Stimulated activated CD8-positive, alpha-beta memory T cell treated with anti-CD3 and anti-CD28 coated beads, Interleukin-2, amount 100 ng/mL, for 48 hours (primary cell): Measurements from ENCODE around the gene HTR5A.

Experiments
- DNase-seq, 2 donors: peaks; one replicate each; pipeline ENCODE4 v3.0.0-alpha.2; 2020; ENCODE audit warnings: low read depth in 2 of 2

Gene HTR5A

DNA sequence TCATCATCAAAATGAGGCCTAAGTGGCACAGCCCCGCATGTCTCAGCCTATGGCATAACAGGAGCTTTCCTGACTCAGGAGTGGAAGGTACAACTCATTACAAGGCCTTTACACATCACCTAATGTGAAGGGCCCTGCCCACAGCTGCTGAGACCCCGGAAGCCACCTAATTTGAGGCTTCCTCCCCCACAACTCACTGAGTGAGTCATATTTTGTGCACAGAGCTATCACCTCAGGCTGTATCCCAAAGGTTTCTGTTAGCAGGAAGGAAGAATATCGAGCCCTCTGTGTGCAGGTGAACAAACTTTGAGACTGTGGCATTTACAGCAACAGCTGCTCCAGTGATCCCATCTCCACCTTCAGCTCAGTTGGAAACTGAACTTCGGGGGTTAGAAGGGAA lies 20.6 kb downstream of the HTR5A start:
- DNase-seq = peak; percentile 7 to 9

DNA sequence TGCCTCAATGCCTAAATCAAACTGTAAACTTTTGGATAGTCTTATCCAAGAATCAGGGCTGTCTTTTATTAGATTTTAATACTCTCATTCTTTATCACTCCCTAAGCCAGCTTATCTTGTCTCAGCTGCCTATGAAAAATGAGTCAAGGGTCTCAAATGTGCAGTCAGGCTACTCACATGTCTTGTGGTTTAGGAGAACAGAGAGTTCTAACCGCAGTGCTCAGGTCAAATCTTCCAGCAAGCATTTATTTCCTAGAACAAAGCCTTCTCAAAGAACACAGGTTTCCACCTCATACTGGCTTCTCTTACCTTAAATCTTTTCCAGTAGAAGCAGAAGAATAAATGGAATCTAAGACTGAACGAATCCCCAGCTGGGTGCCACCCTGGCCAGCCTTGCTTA lies 23.5 kb downstream of the HTR5A start:
- no peak for DNase-seq

GRCh38 chr7:155094636-155095135 lies 24.6 kb downstream of the HTR5A start:
- DNase-seq = no peak

GRCh38 chr7:155097338-155097737 lies 27.2 kb downstream of the HTR5A start:
- DNase-seq = no peak

DNA sequence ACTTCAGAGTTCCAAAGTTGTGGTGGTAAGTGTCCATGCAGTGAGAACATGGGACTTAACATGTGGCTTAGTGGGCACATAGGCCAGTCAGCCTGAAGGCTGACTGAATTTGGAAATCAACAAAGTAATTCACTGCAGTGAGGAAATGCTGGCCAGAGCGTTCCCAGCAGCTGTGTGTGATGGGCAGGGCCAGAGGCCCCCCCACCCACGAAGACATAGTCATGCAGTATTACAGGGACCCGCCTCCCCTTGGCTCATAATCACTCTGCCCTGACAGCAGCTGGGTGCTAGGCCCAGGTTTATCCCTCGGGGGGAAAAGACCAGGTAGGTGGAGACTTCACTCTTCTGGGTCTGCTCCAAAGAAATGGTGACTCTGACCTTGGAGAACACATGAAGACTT lies 33.7 kb downstream of the HTR5A start:
- DNase-seq = no peak

GRCh38 chr7:155104913-155105312 lies 34.8 kb downstream of the HTR5A start:
- no peak for DNase-seq

GRCh38 chr7:155106356-155106755 lies 36.2 kb downstream of the HTR5A start:
- DNase-seq = no peak

DNA sequence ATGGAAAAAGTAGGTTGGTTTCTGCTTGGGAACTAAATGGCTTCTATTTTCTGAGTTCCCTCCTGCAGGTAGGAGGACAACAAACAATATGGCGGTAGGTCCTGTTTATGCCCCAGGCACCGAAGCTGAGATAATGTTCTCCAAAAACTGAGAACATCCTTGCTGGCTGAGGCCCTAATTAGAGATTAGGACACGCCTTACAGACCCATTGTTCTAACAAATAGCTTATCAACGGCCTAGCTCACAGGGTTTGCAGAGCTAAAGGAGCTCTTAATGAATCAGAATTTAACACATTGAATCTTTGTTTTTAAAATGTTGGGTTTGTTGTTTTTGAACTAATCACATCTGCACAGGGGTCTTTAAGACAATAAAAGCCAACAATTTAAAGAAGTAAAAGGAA lies 37.0 kb downstream of the HTR5A start:
- no peak for DNase-seq

- DNase-seq = no peak
These were observed 38.2 kb downstream of the HTR5A start for GRCh38 chr7:155108144-155108901.

GRCh38 chr7:155109121-155109520 lies 39.0 kb downstream of the HTR5A start:
- no peak for DNase-seq

DNA sequence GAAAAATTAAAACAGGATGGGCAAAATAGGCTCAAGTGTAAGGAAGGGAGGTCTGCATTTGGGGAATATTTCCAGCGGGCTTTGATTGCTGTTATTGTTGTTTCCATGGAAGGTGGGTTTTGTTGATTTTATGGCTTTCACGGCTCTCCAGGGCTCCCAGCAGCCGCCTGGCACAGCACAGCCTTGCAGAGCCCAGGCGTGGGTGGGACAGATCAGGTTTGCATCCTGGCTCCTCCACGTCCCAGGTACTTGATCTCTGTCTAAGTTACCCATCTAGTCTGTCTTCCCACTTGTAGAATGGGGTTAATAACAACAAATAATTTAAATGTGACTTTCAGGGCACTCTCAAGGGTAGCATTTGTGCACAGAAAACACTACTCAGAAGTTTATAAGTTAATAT lies 45.2 kb downstream of the HTR5A start:
- no peak for DNase-seq

DNA sequence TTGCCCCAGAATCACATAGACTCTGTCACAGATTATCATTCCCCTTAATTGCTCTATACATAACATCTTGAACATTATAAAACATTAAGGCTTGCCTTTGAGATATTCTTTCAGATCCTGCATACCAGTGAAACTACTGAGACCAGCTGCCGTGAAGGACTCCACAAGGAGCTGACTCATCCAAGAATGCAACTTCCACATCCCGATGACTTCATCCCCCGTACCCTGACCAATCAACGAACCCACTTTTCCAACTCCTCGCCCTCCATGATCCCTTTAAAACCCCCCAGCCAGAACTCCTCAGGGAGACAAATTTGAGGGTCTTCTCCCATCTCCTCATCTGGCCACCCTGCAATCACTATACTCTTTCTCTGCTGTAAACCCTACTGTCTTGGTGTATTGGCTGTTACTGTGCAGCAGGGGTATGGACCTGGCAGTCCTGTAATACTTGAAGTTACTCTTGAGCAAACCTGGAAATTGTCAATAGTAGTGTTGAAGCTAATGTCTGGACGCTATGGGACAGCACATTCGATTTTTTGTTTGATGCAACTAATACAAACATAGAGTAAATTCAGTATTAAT lies 49.8 kb downstream of the HTR5A start:
- DNase-seq = no peak

GRCh38 chr7:155120460-155120859 lies 50.3 kb downstream of the HTR5A start:
- no peak for DNase-seq

DNA sequence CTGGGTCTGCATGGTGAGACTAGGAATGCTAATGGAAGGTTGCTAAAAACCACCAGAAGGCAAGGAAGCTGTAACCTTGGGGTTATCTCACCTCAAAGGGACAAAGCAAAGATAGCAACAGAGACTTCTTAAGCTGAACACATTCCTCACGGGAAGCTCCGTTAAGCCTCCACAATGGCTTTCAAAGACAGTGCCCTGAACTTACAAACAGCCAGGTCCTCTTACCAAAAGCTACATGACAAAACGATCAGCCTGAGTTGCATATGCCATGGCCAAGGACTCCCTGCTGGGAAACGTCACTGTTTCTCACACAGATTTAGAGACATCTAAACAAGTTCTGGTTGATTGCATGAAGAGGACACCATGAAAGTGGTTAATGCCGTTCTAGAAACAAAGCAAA lies 52.7 kb downstream of the HTR5A start:
- no peak for DNase-seq

DNA sequence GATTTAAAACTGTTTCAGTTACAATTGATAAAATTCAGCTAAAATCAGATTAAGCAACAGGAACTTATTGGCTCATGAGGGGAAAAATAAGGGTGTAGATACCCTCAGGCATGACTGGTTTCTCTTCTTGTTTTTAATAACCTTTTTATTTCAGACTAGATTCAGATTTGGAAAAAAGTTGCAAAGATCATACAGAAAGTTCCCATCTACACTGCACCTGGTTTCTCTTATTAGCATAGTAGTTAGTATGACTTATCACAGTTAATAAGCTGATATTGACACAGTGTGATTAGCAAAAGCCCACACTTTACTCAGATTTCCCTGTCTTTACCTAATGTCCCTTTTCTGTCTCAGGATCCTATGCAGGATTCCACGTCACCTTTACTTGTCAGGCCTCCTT lies 53.3 kb downstream of the HTR5A start:
- DNase-seq = no peak

DNA sequence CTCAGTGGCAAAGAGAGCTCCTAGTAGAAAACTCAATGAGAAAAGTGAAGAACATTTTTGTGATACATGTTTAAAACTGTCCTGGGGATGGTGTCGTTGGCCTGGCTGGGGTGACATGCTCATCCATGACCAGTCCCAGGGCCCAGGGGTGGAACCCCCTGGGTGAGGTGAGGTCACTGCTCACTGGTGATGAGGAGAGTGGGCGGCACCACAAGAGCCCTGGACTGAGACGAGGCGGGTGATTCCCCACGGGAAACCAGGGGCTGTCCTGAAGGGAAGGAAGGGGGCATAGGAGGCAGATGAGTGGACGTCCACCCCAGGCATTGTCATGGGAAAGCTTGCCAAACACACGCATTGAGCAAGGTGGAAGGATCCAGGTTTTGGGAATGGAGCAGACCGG lies 54.6 kb downstream of the HTR5A start:
- no peak for DNase-seq

- DNase-seq = no peak
These were observed 59.1 kb downstream of the HTR5A start for GRCh38 chr7:155129186-155129585.

DNA sequence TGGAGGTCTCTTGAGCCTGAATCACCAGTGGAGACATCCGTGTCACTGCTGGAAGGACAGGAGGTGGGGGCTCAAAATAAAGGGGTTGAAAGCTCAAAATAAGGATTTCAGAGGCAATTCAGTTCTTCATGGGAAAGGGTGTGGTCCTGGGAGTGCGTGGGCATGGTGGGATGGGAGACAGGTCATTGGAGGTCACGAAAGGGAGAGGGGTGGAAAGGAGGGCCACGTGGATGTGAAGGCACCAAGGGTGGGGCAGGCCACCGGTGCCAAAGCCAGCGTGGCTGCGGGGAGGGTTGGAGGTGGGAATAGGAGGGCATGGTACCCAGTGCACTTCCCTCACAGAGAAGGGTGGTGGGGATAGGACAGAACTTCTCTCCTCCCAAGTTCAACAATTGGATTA lies 59.7 kb downstream of the HTR5A start:
- no peak for DNase-seq

GRCh38 chr7:155130493-155130892 lies 60.4 kb downstream of the HTR5A start:
- no peak for DNase-seq

- DNase-seq = no peak
These were observed 61.0 kb downstream of the HTR5A start for GRCh38 chr7:155131090-155131489.

- DNase-seq = no peak
These were observed 62.3 kb downstream of the HTR5A start for GRCh38 chr7:155132431-155132830.

- no peak for DNase-seq
These were observed 66.6 kb downstream of the HTR5A start for GRCh38 chr7:155136619-155137243.
